LNCAP (cell line): ENCODE results near the gene NAA25.

Source experiments
- TF ChIP-seq, protein P1 (sequence below): fragments of 450-650 bp; IDR thresholded peaks from 2 replicates; pipeline ENCODE4 v1.5.1; 2017; ENCODE audit warnings: mild to moderate bottlenecking

The NAA25 gene

DNA sequence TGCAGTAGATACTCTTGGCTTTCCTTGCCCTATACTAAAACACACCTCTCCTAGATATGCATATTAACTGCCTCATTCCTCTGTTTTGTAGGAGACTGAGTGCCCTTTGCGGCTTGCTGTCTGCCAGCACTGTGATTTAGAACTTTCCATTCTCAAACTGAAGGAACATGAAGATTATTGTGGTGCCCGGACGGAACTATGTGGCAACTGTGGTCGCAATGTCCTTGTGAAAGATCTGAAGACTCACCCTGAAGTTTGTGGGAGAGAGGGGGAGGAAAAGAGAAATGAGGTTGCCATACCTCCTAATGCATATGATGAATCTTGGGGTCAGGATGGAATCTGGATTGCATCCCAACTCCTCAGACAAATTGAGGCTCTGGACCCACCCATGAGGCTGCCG lies 32.1 kb upstream of the NAA25 start:
- TF ChIP-seq, protein P1, sequence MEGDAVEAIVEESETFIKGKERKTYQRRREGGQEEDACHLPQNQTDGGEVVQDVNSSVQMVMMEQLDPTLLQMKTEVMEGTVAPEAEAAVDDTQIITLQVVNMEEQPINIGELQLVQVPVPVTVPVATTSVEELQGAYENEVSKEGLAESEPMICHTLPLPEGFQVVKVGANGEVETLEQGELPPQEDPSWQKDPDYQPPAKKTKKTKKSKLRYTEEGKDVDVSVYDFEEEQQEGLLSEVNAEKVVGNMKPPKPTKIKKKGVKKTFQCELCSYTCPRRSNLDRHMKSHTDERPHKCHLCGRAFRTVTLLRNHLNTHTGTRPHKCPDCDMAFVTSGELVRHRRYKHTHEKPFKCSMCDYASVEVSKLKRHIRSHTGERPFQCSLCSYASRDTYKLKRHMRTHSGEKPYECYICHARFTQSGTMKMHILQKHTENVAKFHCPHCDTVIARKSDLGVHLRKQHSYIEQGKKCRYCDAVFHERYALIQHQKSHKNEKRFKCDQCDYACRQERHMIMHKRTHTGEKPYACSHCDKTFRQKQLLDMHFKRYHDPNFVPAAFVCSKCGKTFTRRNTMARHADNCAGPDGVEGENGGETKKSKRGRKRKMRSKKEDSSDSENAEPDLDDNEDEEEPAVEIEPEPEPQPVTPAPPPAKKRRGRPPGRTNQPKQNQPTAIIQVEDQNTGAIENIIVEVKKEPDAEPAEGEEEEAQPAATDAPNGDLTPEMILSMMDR: no peak

DNA sequence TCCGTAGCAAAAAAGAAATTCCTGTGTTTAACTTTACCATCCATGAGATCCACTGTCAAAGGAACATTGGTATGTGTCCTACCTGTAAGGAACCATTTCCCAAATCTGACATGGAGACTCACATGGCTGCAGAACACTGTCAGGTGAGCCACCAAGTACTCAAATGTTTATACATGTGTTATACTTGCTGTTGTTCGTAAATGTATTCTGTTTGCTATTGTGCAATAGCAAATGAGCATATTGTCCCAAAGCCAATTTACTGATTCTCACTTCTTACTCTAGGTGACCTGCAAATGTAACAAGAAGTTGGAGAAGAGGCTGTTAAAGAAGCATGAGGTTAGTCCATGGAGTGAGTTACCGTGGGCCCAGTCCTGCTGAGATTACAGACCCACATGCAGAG lies 26.1 kb upstream of the NAA25 start:
- TF ChIP-seq, protein P1: no peak

- TF ChIP-seq, protein P1: no peak
Observed at GRCh38 chr12:112133418-112133817, 24.8 kb upstream of the NAA25 start.

DNA sequence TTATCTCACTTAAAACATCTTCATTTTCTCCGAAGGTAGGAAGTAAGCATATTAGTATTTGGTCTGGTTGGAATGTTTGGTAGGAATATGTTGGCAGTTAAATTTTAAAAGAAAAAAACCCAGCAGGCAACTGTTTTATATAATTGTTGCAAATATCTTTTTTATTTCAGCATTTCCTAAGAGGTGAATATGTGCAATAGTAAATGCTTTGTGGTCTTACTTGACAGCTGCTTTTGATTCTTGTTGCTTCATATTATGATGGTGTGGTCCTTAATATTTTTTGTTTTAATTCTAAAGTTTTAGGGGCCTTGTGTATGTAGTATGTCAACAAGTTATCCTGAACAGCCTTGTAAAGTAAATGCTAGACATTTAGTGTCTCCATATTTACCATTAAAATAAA lies 23.1 kb upstream of the NAA25 start:
- TF ChIP-seq, protein P1: no peak

DNA sequence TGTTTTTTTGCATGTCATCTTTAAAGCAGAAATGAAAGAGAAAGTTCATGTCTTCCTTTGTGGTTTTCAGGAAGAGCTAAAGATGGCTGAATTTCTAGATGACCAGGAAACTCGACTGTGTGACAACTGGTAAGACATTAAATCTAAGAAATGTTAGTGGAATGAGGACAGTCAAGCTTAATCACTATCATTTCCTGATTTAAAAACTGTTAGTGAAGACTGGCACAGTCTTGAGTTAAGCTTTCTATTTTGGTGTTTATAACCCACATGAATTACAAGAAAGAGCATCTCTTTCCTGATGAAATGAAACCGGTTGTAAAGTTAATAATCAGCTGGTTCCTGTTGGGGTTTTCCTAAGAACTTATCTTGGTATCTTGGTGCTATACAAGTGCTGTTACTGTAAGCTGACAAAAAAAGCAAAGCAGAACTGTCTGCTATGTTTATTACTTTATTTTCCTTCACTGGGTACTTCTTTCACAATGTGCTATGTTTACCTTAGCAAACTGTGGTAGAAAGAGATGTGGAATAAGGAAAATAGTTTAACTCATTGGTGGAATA lies 21.9 kb upstream of the NAA25 start:
- TF ChIP-seq, protein P1: no peak

DNA sequence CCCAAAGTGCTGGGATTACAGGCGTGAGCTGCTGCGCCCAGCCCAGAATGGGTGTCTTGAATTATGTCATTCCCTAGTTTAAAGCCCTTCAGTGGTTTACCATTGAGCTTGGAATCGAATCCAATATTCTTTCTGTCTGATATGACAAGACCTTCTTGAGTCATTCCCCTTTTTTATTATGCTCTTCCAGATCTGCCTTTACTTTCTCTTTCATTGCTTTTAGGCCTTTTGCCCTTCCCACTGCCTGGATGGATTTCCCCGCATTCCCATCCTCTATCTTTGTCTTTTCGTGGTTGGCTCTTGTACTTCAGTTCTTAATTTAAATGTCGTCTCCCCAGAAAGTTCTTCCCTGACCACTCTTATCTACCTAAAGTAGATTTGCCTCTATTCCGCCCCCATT lies 18.3 kb upstream of the NAA25 start:
- TF ChIP-seq, protein P1: no peak

DNA sequence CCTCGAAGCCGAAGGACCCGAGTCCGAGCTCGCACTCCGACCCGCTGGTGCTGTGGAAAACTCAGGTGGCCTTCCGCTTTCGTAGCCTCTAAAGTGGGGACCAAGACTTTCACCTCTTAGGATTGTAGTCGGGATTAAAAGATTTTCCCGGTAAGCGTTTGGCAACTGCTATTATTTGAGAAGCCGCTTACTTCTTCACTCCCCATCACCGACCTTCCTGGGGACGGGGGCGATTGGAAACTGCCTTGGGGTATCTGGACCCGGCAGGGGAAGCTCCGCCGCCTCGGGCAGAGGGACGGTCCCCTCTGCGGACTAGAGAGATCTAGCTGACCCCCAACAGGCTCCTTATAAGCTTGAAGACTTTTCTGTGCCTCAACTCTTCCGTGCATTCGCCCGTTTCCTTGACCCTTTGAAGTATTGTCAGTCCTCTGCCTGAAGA lies 17.4 kb upstream of the NAA25 start:
- TF ChIP-seq, protein P1: no peak
